ENCODE results near the gene ARX.
A peak's percentile ranks its signal among the peaks of the same experiment; 100 is the strongest.

DNA sequence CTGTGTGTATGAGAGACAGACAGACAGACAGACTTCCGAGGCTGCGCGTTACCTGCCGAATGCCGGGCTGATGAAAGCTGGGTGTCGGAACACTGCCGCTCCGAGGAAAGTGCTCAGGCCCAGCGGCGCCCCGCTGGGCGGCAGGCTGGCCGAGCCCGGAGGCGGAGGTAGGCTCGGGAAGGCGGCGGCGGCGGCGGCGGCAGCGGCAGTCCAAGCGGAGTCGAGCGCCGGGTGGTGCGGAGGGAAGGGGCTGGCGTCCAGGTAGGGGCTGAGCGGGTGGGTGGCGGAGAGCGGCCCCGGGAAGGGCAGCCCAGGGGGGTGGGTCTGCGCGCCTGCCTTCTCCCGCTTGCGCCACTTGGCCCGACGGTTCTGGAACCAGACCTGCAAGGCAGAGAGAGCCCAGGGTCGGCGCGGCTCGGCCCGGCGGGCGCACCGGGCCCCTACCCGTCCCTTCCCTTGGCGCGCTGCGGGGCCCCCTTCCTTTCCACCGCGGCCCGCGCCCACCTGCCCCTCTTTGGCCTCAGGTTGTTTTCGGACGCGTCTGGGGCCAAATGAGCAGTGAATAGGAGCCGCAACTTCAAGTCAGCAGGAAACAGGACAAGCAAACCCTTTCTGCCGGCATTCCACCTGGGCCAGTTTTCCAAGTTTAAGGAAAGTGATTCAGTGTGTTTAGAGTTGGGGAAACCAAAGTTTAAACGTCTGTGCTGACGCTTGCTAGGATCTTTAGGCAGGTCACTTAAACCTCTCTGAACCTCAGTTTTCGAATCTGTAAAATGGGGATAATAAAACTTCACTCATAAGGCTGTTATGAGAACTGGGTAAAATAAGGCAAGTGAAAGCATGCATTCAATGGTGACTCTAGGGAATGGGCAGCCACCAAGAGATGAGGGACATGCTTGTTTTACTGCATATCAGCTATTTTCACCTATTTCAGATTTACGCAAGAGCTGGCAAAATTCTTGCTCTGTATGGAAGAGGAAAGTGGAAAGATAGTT lies 8.4 kb downstream of the ARX start:
- TF ChIP-seq, protein P1, sequence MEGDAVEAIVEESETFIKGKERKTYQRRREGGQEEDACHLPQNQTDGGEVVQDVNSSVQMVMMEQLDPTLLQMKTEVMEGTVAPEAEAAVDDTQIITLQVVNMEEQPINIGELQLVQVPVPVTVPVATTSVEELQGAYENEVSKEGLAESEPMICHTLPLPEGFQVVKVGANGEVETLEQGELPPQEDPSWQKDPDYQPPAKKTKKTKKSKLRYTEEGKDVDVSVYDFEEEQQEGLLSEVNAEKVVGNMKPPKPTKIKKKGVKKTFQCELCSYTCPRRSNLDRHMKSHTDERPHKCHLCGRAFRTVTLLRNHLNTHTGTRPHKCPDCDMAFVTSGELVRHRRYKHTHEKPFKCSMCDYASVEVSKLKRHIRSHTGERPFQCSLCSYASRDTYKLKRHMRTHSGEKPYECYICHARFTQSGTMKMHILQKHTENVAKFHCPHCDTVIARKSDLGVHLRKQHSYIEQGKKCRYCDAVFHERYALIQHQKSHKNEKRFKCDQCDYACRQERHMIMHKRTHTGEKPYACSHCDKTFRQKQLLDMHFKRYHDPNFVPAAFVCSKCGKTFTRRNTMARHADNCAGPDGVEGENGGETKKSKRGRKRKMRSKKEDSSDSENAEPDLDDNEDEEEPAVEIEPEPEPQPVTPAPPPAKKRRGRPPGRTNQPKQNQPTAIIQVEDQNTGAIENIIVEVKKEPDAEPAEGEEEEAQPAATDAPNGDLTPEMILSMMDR (conservative IDR thresholded peaks at IDR 0.05; ENCODE audit: low read depth, low read length) = no peak
- peak; percentile 96 for TF ChIP-seq EZH2 (IDR thresholded peaks at IDR 0.05; ENCODE audit: low read length, unreplicated experiment)

Measured in PC-3 (cell line).